Naive thymus-derived CD4-positive, alpha-beta T cell (primary cell): Measurements from ENCODE around the gene SC5D. TPM values are rescaled to one million over a fixed set of nuclear protein-coding genes. Genes with fewer than 3 reads are reported as not detected.
A peak's percentile ranks its signal among the peaks of the same experiment; 100 is the strongest.

Experiments
- ATAC-seq: fragments of 150-1000 bp; cut with Tn5 transposase; 2 replicates; pipeline ENCODE4 v1.10.0; 2021; ENCODE audit warnings: mild to moderate bottlenecking, moderate library complexity
- CTCF ChIA-PET: fragments of 350-600 bp; sonication (Branson Sonifier 250); formaldehyde crosslinking; loops from one replicate; lab custom pipeline; 2021; ENCODE audit warnings: antibody characterized with exemption; lab: Charles Lee
- POLR2A ChIA-PET: fragments of 350-600 bp; sonication (Branson Sonifier 250); formaldehyde crosslinking; loops from one replicate; lab custom pipeline; 2021; ENCODE audit warnings: antibody characterized with exemption, inconsistent platforms; lab: Charles Lee
- DNase-seq, 9 donors: peaks; one replicate each; pipeline versions ENCODE4 v3.0.0 to v3.0.0-alpha.2; 2020 to 2022; ENCODE audit warnings: mixed read lengths in 1 of 9
- H3K27ac ChIP-seq: one replicate; pipeline ENCODE4 v1.7.0; 2013; ENCODE audit warnings: mild to moderate bottlenecking, low read depth, low read length, moderate library complexity
- H3K27me3 ChIP-seq, 2 donors: one replicate each; pipeline ENCODE4 v1.7.0; 2013; ENCODE audit warnings: low read length in 2 of 2, mild to moderate bottlenecking in 2 of 2, moderate library complexity in 2 of 2; ENCODE audit not compliant: control insufficient read depth in 2 of 2, insufficient read depth in 2 of 2
- H3K36me3 ChIP-seq, 3 experiments: 1 replicate in 2 of 3; 2 replicates in 1 of 3; pipeline ENCODE4 v1.7.0; 2013; ENCODE audit warnings: low read length in 3 of 3, mild to moderate bottlenecking in 3 of 3, moderate library complexity in 1 of 3; ENCODE audit not compliant: insufficient read depth in 3 of 3, control insufficient read depth in 2 of 3
- H3K4me1 ChIP-seq, 2 donors: one replicate each; pipeline ENCODE4 v1.7.0; 2013; ENCODE audit warnings: low read length in 2 of 2, mild to moderate bottlenecking in 2 of 2, moderate library complexity in 1 of 2; ENCODE audit not compliant: control insufficient read depth in 2 of 2, insufficient read depth in 2 of 2
- H3K4me3 ChIP-seq: 2 replicates; pipeline ENCODE4 v1.7.0; 2013; ENCODE audit warnings: mild to moderate bottlenecking, low read length
- H3K9me3 ChIP-seq, 3 experiments: 1 replicate in 2 of 3; 2 replicates in 1 of 3; pipeline ENCODE4 v1.7.0; 2013; ENCODE audit warnings: low read length in 3 of 3; ENCODE audit not compliant: control insufficient read depth in 2 of 3
- H3K27ac Mint-ChIP-seq, 9 donors: one replicate each; pipeline ENCODE4 v1.8.0; 2020 to 2022; ENCODE audit warnings: mixed read lengths in 9 of 9, mild to moderate bottlenecking in 8 of 9, moderate library complexity in 5 of 9, inconsistent platforms in 2 of 9
- H3K27me3 Mint-ChIP-seq, 5 donors: one replicate each; pipeline ENCODE4 v1.8.0; 2021 to 2022; ENCODE audit warnings: mixed read lengths in 5 of 5, mild to moderate bottlenecking in 1 of 5
- H3K36me3 Mint-ChIP-seq, 5 donors: one replicate each; pipeline ENCODE4 v1.8.0; 2020 to 2022; ENCODE audit warnings: mixed read lengths in 5 of 5, mild to moderate bottlenecking in 3 of 5, inconsistent platforms in 1 of 5
- H3K4me1 Mint-ChIP-seq, 7 donors: one replicate each; pipeline ENCODE4 v1.8.0; 2020 to 2022; ENCODE audit warnings: mixed read lengths in 7 of 7, mild to moderate bottlenecking in 3 of 7, inconsistent platforms in 1 of 7
- H3K4me3 Mint-ChIP-seq, 10 donors: one replicate each; pipeline ENCODE4 v1.8.0; 2020 to 2022; ENCODE audit warnings: mild to moderate bottlenecking in 10 of 10, mixed read lengths in 10 of 10, moderate library complexity in 6 of 10, inconsistent platforms in 2 of 10
- H3K9me3 Mint-ChIP-seq, 11 donors: one replicate each; pipeline ENCODE4 v1.8.0; 2020 to 2022; ENCODE audit warnings: mixed read lengths in 11 of 11, mild to moderate bottlenecking in 4 of 11, inconsistent platforms in 1 of 11, moderate library complexity in 1 of 11
- intact Hi-C, 2 donors: fragments of 100-400 bp; cut with micrococcal nuclease; formaldehyde crosslinking; loops; one replicate each; pipeline ENCODE4 v1.15.1; 2023
- polyA plus RNA-seq, 2 donors: library from polyadenylated mRNA; unstranded; fragments of 300-500 nt; fragmentation: Illumina TruSeq; gene quantifications; one replicate each; pipeline ENCODE4 v1.2.3, GENCODE V29; 2021
- total RNA-seq, 6 experiments: library from RNA in 5 of 6; stranded (reverse) in 5 of 6; gene quantifications; 1 replicate in 5 of 6; 2 replicates in 1 of 6; pipeline ENCODE4 v1.2.3 and lab custom pipeline; 2021 to 2026

The SC5D gene
- total and polyA plus RNA-seq, 7 experiments from 2014 or later = 7.9 to 48.7 (median 21.8) TPM

GRCh38 chr11:121318848-121319834 lies 26.6 kb downstream of the SC5D start:
- Mint-ChIP-seq H3K9me3 (no peaks in the 10 kb centered on the region), H3K36me3 (peaks cover 0 to 4% (median 0%) of the 10 kb centered on the region in 5 donors), H3K27ac (peak overlapping the region in 7 of 9 donors; percentile 4 to 49 (median 9)), H3K27me3 (peaks cover 0 to 6% (median 0%) of the 10 kb centered on the region in 5 donors), H3K4me1 (peaks cover 15 to 28% (median 23%) of the 10 kb centered on the region in 7 donors), H3K4me3 (peak overlapping the region in 1 of 10 donors; percentile 47)
- no peaks in the 10 kb centered on the region for H3K36me3 ChIP-seq
- H3K9me3 ChIP-seq = no peaks in the 10 kb centered on the region
- CTCF ChIA-PET = interaction anchor here (0.6 to 2.4 kb wide), 10 partner anchors 23 to 272 kb away, joined by 3 to 7 read pairs (median 3); no protein-coding TSS in a partner anchor
- H3K27ac ChIP-seq = no peak overlapping the region
- POLR2A ChIA-PET = interaction anchor here (0.6 to 1.6 kb wide), 5 partner anchors 40 to 163 kb away, joined by 3 to 13 read pairs (median 3); no protein-coding TSS in a partner anchor
- intact Hi-C loops = loop anchor here (1.0 to 2.0 kb wide), 4 partner anchors 102 to 272 kb away; no protein-coding TSS in a partner anchor
- no peak overlapping the region for H3K4me3 ChIP-seq
- peak; percentile 87 for ATAC-seq
- DNase-seq = peak in 7 of 9 donors; percentile 17 to 64 (median 56)
- peaks cover 0 to 6% of the 10 kb centered on the region in 2 donors for H3K4me1 ChIP-seq
- no peaks in the 10 kb centered on the region for H3K27me3 ChIP-seq

GRCh38 chr11:121321614-121322243 lies 29.2 kb downstream of the SC5D start:
- intact Hi-C loops = loop anchor here (1.0 to 10.0 kb wide), 7 partner anchors 45 to 883 kb away; partner anchors contain the start of genes SORL1 (in 1 of the 2) and SORL1-AS1 (in 1 of the 2)
- ATAC-seq (peak; percentile 74), DNase-seq (peak in 6 of 9 donors; percentile 16 to 51 (median 42))
- Mint-ChIP-seq H3K27ac (peak overlapping the region in 7 of 9 donors; percentile 7 to 83 (median 31)), H3K4me1 (peaks cover 18 to 37% (median 31%) of the 10 kb centered on the region in 7 donors), H3K4me3 (peak overlapping the region in 5 of 10 donors; percentile 4 to 50 (median 10)), H3K36me3 (no peaks in the 10 kb centered on the region), H3K9me3 (peaks cover 0 to 2% (median 0%) of the 10 kb centered on the region in 11 donors), H3K27me3 (peaks cover 0 to 6% (median 0%) of the 10 kb centered on the region in 5 donors)
- no peaks in the 10 kb centered on the region for H3K9me3 ChIP-seq
- H3K4me1 ChIP-seq = peaks cover 0 to 7% of the 10 kb centered on the region in 2 donors
- H3K4me3 ChIP-seq = no peak overlapping the region
- H3K27me3 ChIP-seq = no peaks in the 10 kb centered on the region
- H3K27ac ChIP-seq = no peak overlapping the region
- no peaks in the 10 kb centered on the region for H3K36me3 ChIP-seq
- CTCF ChIA-PET = interaction anchor here (0.6 to 1.0 kb wide), 8 partner anchors 56 to 294 kb away, joined by 3 to 5 read pairs (median 4); no protein-coding TSS in a partner anchor
- POLR2A ChIA-PET = interaction anchor here (0.7 to 8.6 kb wide), 3 partner anchors 15 to 133 kb away, joined by 3 to 107 read pairs (median 3); partner anchors contain the start of genes SORL1 and SORL1-AS1

GRCh38 chr11:121323046-121323607 lies 30.6 kb downstream of the SC5D start:
- ChIA-PET CTCF (interaction anchor here (0.9 kb wide), 1 partner anchor 129 kb away, joined by 3 read pairs; the partner anchor contains the start of genes SORL1 and SORL1-AS1), POLR2A (interaction anchor here (0.8 to 8.6 kb wide), 2 partner anchors 127 to 138 kb away, joined by 3 to 107 read pairs; partner anchors contain the start of genes SORL1 and SORL1-AS1)
- H3K4me1 Mint-ChIP-seq = peaks cover 18 to 37% (median 31%) of the 10 kb centered on the region in 7 donors
- H3K4me3 ChIP-seq = no peak overlapping the region
- H3K36me3 ChIP-seq = no peaks in the 10 kb centered on the region
- H3K27ac ChIP-seq = no peak overlapping the region
- DNase-seq (no peak), ATAC-seq (no peak)
- H3K27ac Mint-ChIP-seq = no peak overlapping the region
- H3K27me3 Mint-ChIP-seq = peaks cover 0 to 6% (median 0%) of the 10 kb centered on the region in 5 donors
- H3K9me3 ChIP-seq = no peaks in the 10 kb centered on the region
- no peaks in the 10 kb centered on the region for H3K36me3 Mint-ChIP-seq
- H3K4me1 ChIP-seq = peaks cover 8 to 18% of the 10 kb centered on the region in 2 donors
- intact Hi-C loops = loop anchor here in 1 of 2 donors (5.0 to 10.0 kb wide), 2 partner anchors 219 to 882 kb away; no protein-coding TSS in a partner anchor
- peaks cover 0 to 2% (median 0%) of the 10 kb centered on the region in 11 donors for H3K9me3 Mint-ChIP-seq
- no peak overlapping the region for H3K4me3 Mint-ChIP-seq
- H3K27me3 ChIP-seq = no peaks in the 10 kb centered on the region

- no peak overlapping the region for H3K27ac Mint-ChIP-seq
- ATAC-seq = no peak
Observed at GRCh38 chr11:121326230-121326629, 33.7 kb downstream of the SC5D start.

GRCh38 chr11:121327553-121327952 lies 35.0 kb downstream of the SC5D start:
- H3K4me3 ChIP-seq = no peak overlapping the region
- CTCF ChIA-PET = interaction anchor here (0.8 to 1.3 kb wide), 4 partner anchors 11 to 123 kb away, joined by 3 to 7 read pairs (median 4); no protein-coding TSS in a partner anchor
- intact Hi-C loops = loop anchor here in 1 of 2 donors (10.0 kb wide), 1 partner anchor 877 kb away; no protein-coding TSS in a partner anchor

More at GRCh38 chr11:121326230-121326629, 33.7 kb downstream of the SC5D start:
- peaks cover 8 to 22% (median 17%) of the 10 kb centered on the region in 7 donors for H3K4me1 Mint-ChIP-seq
- no peak for DNase-seq
- no peaks in the 10 kb centered on the region for H3K27me3 ChIP-seq
- H3K4me1 ChIP-seq = peaks cover 19 to 29% of the 10 kb centered on the region in 2 donors
- ChIA-PET POLR2A (interaction anchor here (1.0 to 8.6 kb wide), 5 partner anchors 124 to 291 kb away, joined by 3 to 107 read pairs (median 3); partner anchors contain the start of genes SORL1 and SORL1-AS1), CTCF (interaction anchor here (1.0 to 1.2 kb wide), 2 partner anchors 41 to 123 kb away, joined by 3 read pairs; no protein-coding TSS in a partner anchor)
- intact Hi-C loops = loop anchor here in 1 of 2 donors (10.0 kb wide), 1 partner anchor 879 kb away; no protein-coding TSS in a partner anchor
- no peaks in the 10 kb centered on the region for H3K36me3 ChIP-seq
- H3K27ac ChIP-seq = no peak overlapping the region
- H3K36me3 Mint-ChIP-seq = no peaks in the 10 kb centered on the region
- peaks cover 0 to 3% (median 0%) of the 10 kb centered on the region in 5 donors for H3K27me3 Mint-ChIP-seq
- no peaks in the 10 kb centered on the region for H3K9me3 ChIP-seq
- peaks cover 0 to 2% (median 0%) of the 10 kb centered on the region in 11 donors for H3K9me3 Mint-ChIP-seq
- no peak overlapping the region for H3K4me3 ChIP-seq
- no peak overlapping the region for H3K4me3 Mint-ChIP-seq

More at GRCh38 chr11:121327553-121327952, 35.0 kb downstream of the SC5D start:
- POLR2A ChIA-PET = interaction anchor here (0.6 to 8.6 kb wide), 15 partner anchors 9 to 223 kb away, joined by 3 to 107 read pairs (median 3); partner anchors contain the start of genes SC5D, SORL1 and SORL1-AS1
- ATAC-seq (no peak), DNase-seq (no peak)
- Mint-ChIP-seq H3K4me1 (peaks cover 0 to 13% (median 8%) of the 10 kb centered on the region in 7 donors), H3K9me3 (peaks cover 0 to 2% (median 0%) of the 10 kb centered on the region in 11 donors), H3K4me3 (no peak overlapping the region), H3K27me3 (peaks cover 0 to 2% (median 0%) of the 10 kb centered on the region in 5 donors), H3K36me3 (peaks cover 0 to 5% (median 0%) of the 10 kb centered on the region in 5 donors), H3K27ac (no peak overlapping the region)
- H3K9me3 ChIP-seq = no peaks in the 10 kb centered on the region
- H3K27ac ChIP-seq = no peak overlapping the region
- H3K36me3 ChIP-seq = no peaks in the 10 kb centered on the region
- H3K4me1 ChIP-seq = peaks cover 19 to 23% of the 10 kb centered on the region in 2 donors
- no peaks in the 10 kb centered on the region for H3K27me3 ChIP-seq
